Left ventricle myocardium inferior (tissue), 1 donor: Measurements from ENCODE around the gene SCFD2. TPM values are rescaled to one million over a fixed set of nuclear protein-coding genes. Genes with fewer than 3 reads are reported as not detected.
A peak's percentile ranks its signal among the peaks of the same experiment; 100 is the strongest.
"Not testable (repeated sequence)": the region's sequence is repeated elsewhere in the genome, so short reads cannot be mapped to it uniquely, and the experiment has no call there.

ENCODE experiments used
- DNase-seq: peaks from one replicate; pipeline ENCODE4 v3.0.0-alpha.2; 2020
- H3K27ac ChIP-seq: fragments of 200-600 bp; replicated peaks from 2 replicates; pipeline ENCODE4 v1.8.0; 2021
- H3K27me3 ChIP-seq: fragments of 200-600 bp; 2 replicates; pipeline ENCODE4 v1.8.0; 2021; ENCODE audit warnings: low read depth
- H3K36me3 ChIP-seq: fragments of 200-600 bp; 2 replicates; pipeline ENCODE4 v1.8.0; 2021
- H3K4me1 ChIP-seq: fragments of 200-600 bp; 2 replicates; pipeline ENCODE4 v1.8.0; 2021
- H3K4me3 ChIP-seq: fragments of 200-600 bp; 2 replicates; pipeline ENCODE4 v1.8.0; 2021; ENCODE audit warnings: mild to moderate bottlenecking, moderate library complexity
- H3K9me3 ChIP-seq: fragments of 200-600 bp; replicated peaks from 2 replicates; pipeline ENCODE4 v1.8.0; 2021
- intact Hi-C: fragments of 100-400 bp; cut with micrococcal nuclease; formaldehyde crosslinking; loops from one replicate; pipeline ENCODE4 v1.11.0; 2022
- total RNA-seq: library from RNA; stranded (reverse); fragmentation: NEBNext Ultra II Directional; extraction: Animal tissue kit (Norgen Biotek cat#: 25700); gene quantifications from one replicate; pipeline ENCODE4 v1.2.1, GENCODE V29; 2021
- TF ChIP-seq, protein P1 (sequence below): fragments of 200-600 bp; IDR thresholded peaks from 2 replicates; pipeline ENCODE4 v1.8.0; 2021; ENCODE audit warnings: antibody characterized with exemption, mild to moderate bottlenecking, borderline replicate concordance
- donor health status: DM: no; HTN: yes; CAD: no; lungs with severe emphysema.

Gene SCFD2
- total RNA-seq, 1 donor from 2014 or later = 9.3 TPM

DNA sequence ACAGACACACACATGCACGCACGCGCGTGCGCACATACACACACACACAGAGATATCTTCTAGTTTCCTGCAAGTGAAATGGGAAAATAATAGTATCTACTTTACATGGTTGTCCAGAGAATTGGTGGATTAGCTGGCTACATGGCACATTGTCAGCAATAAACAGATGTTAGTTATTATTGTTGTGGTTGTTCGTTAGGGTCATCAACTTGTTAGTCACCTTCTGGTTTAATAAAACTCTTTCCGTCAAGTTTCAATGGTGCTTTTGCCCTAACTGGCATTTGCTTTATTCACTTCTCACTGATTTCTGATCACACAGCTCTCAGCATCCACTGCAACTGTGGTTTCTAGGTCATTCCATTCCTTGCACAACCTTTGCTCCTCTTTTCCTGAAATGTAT lies 529.2 kb downstream of the SCFD2 start:
- Histone ChIP-seq H3K27ac (no peak overlapping the region), H3K27me3 (no peaks in the 10 kb centered on the region), H3K9me3 (no peaks in the 10 kb centered on the region), H3K4me3 (no peak overlapping the region), H3K36me3 (no peaks in the 10 kb centered on the region), H3K4me1 (peaks cover 48% of the 10 kb centered on the region)
- no peak for DNase-seq
- TF ChIP-seq, protein P1, sequence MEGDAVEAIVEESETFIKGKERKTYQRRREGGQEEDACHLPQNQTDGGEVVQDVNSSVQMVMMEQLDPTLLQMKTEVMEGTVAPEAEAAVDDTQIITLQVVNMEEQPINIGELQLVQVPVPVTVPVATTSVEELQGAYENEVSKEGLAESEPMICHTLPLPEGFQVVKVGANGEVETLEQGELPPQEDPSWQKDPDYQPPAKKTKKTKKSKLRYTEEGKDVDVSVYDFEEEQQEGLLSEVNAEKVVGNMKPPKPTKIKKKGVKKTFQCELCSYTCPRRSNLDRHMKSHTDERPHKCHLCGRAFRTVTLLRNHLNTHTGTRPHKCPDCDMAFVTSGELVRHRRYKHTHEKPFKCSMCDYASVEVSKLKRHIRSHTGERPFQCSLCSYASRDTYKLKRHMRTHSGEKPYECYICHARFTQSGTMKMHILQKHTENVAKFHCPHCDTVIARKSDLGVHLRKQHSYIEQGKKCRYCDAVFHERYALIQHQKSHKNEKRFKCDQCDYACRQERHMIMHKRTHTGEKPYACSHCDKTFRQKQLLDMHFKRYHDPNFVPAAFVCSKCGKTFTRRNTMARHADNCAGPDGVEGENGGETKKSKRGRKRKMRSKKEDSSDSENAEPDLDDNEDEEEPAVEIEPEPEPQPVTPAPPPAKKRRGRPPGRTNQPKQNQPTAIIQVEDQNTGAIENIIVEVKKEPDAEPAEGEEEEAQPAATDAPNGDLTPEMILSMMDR = no peak
- intact Hi-C loops = no loop called here

DNA sequence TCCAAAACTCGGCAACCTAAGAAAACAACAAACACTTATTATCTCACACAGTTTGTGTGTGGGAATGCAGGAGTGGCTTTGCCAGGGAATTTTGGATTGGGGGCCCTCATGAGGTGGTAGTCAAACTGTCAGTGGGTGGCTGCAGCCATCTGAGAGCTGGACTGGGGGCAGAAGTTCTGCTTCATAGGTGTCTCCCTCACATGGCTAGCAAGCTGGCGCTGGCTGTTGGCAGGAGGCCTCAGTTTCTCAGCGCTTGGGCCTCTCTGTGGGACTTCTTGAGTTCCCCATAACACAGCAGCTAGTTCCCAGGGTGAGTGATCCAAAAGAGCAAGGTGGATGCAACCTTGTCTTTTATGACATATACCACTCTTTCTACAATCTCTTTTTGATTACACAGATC lies 529.7 kb downstream of the SCFD2 start:
- Histone ChIP-seq H3K27ac (no peak overlapping the region), H3K4me1 (peaks cover 43% of the 10 kb centered on the region), H3K27me3 (no peaks in the 10 kb centered on the region), H3K4me3 (no peak overlapping the region), H3K36me3 (no peaks in the 10 kb centered on the region), H3K9me3 (no peaks in the 10 kb centered on the region)
- intact Hi-C loops = no loop called here
- TF ChIP-seq, protein P1 = no peak
- DNase-seq = no peak

DNA sequence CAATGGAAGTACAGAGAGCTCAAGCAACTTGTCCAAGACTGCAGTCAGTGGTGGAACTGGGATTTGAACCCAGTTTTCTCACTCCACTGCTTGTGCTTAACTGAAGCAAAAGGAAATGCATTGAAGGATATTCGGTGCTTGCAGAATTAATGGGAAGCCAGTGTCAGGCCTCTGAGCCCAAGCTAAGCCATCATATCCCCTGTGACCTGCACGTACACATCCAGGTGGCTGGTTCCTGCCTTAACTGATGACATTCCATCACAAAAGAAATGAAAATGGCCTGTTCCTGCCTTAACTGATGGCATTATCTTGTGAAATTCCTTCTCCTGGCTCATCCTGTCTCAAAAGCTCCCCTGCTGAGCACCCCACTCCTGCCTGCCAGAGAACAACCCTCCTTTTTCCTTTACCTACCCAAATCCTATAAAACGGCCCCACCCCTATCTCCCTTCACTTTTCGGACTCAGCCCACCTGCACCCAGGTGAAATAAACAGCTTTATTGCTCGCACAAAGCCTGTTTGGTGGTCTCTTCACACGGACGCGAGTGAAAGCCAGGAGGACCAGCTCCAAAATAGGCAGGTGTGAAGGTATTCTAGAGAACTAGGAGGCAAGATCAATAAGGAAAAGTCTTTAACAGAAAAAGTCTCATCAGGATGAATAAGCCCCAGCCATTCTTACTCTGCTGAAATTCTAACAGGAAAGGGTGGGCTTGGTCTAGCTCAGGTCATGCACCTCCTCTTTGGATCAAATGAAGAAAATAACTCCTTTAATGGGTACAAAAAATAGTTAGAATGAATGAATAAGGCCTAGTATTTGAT lies 531.0 kb downstream of the SCFD2 start:
- H3K27me3 ChIP-seq, intact Hi-C loops, H3K4me3 ChIP-seq, H3K27ac ChIP-seq, H3K36me3 ChIP-seq, H3K9me3 ChIP-seq, DNase-seq: not testable (repeated sequence)
- peaks cover 30% of the 10 kb centered on the region for H3K4me1 ChIP-seq

DNA sequence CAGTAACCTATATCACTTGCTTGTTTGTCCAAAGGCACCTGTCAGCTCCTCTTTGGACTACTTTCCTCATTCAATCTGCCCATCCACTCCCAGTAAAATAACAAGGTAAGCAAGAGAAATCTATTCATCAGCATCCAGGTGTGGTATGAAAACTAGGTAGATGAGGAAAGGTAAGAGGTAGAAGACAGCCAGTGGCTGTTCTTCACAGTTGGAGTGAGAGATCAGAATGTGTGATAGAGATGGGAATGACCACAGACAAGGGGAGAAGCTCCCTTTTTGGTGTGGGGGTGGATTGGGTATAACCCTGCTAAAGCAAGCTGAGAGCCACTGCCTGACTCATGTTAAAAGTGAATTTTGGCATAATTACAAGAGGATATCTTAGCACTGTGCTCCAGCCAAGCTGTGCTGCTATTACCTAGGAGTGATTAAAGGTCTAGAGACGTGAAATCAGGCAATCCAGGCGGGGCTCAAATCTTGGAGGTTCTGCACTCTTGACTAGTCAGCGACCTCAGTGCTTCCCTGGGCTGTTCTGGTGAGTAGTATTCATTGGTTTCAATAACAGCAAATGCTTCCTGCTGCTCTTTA lies 531.8 kb downstream of the SCFD2 start:
- Histone ChIP-seq H3K27me3 (no peaks in the 10 kb centered on the region), H3K4me3 (no peak overlapping the region), H3K4me1 (peaks cover 22% of the 10 kb centered on the region), H3K9me3 (no peaks in the 10 kb centered on the region), H3K27ac (no peak overlapping the region), H3K36me3 (no peaks in the 10 kb centered on the region)
- TF ChIP-seq, protein P1 = no peak
- DNase-seq = no peak
- intact Hi-C loops = no loop called here

DNA sequence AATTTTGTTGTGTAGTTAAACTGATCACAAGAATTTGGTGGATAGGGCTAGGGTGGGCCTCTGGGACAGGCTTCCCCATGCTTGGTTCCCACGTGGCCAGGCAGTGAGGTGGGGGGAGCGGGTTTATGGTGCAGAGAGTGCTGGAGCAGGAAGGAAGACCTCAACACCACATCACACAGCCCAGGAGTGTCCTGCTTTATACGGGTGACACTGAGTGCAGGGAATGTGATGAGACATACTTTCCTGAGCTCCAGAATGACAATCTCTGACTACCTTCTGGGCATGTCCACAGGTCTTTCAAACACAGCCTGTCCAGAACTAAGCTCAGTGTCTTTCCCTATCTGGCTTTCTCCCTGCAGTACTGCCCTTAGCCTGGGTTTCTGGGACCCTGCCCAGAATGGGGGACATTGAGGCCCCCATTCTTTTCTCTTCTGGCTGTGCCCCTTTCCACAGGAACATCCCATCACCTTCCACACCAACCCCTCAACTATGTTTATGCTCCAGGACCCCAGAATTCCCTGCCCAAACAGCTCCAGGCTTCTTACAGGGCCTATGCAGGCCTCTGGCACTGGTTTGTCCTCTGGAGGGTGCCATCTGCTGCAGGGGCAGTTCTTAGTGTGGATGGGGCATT lies 540.3 kb downstream of the SCFD2 start:
- Histone ChIP-seq H3K36me3 (no peaks in the 10 kb centered on the region), H3K4me3 (no peak overlapping the region), H3K27me3 (no peaks in the 10 kb centered on the region), H3K4me1 (peaks cover 15% of the 10 kb centered on the region), H3K27ac (peak overlapping the region; percentile 80), H3K9me3 (no peaks in the 10 kb centered on the region)
- TF ChIP-seq, protein P1 = no peak
- no peak for DNase-seq
- intact Hi-C loops = no loop called here
